ENCODE data around the gene PHKA2. TPM values are rescaled to one million over a fixed set of nuclear protein-coding genes. Genes with fewer than 3 reads are reported as not detected.

PHKA2 gene
- total RNA-seq, 6 donors from 2014 or later = 19.2 to 74.4 (median 25.9) TPM

- Histone ChIP-seq H3K4me3 (no peak overlapping the region), H3K9me3 (no peaks in the 10 kb centered on the region), H3K4me1 (no peaks in the 10 kb centered on the region), H3K27me3 (no peaks in the 10 kb centered on the region), H3K36me3 (peaks cover 0 to 16% (median 0%) of the 10 kb centered on the region in 4 donors), H3K27ac (no peak overlapping the region)
- TF ChIP-seq EP300 (IDR thresholded peaks at IDR 0.05) (no peak), CTCF (IDR thresholded peaks at IDR 0.05) (no peak), POLR2AphosphoS5 (IDR thresholded peaks at IDR 0.05) (no peak), POLR2A (IDR thresholded peaks at IDR 0.05) (no peak)
- WGBS, 2 donors = 81 to 97% methylated on average over 2 of the region's 2 CpGs
- no peak for DNase-seq
- no peak for ATAC-seq (ENCODE audit: low FRiP score in 2 of 2)
Measured at GRCh38 chrX:18941896-18942295, 42.0 kb downstream of the PHKA2 start.

GRCh38 chrX:18938710-18939109 is 45.2 kb downstream of the PHKA2 start:
- Histone ChIP-seq H3K27me3 (no peaks in the 10 kb centered on the region), H3K27ac (no peak overlapping the region), H3K9me3 (no peaks in the 10 kb centered on the region), H3K4me3 (no peak overlapping the region), H3K4me1 (no peaks in the 10 kb centered on the region), H3K36me3 (peaks cover 0 to 22% (median 2%) of the 10 kb centered on the region in 4 donors)
- WGBS, 2 donors = 69 to 77% methylated on average over 3 of the region's 3 CpGs
- ATAC-seq (ENCODE audit: low FRiP score in 2 of 2) (no peak), DNase-seq (no peak)
- TF ChIP-seq EP300 (IDR thresholded peaks at IDR 0.05) (no peak), POLR2AphosphoS5 (IDR thresholded peaks at IDR 0.05) (no peak), CTCF (IDR thresholded peaks at IDR 0.05) (no peak), POLR2A (IDR thresholded peaks at IDR 0.05) (no peak)

- no peak for ATAC-seq (ENCODE audit: low FRiP score in 2 of 2)
Measured at GRCh38 chrX:18937173-18937572, 46.7 kb downstream of the PHKA2 start.

GRCh38 chrX:18935893-18936292 is 48.0 kb downstream of the PHKA2 start:
- H3K4me3 ChIP-seq = no peak overlapping the region
- ATAC-seq (ENCODE audit: low FRiP score in 2 of 2) (no peak), DNase-seq (no peak)
- H3K36me3 ChIP-seq = peaks cover 0 to 16% (median 2%) of the 10 kb centered on the region in 4 donors
- H3K27ac ChIP-seq = no peak overlapping the region
- H3K27me3 ChIP-seq = no peaks in the 10 kb centered on the region
- H3K4me1 ChIP-seq = no peaks in the 10 kb centered on the region
- TF ChIP-seq CTCF (IDR thresholded peaks at IDR 0.05) = no peak
- TF ChIP-seq EP300 (IDR thresholded peaks at IDR 0.05) = no peak
- TF ChIP-seq POLR2A (IDR thresholded peaks at IDR 0.05) = no peak
- no peak for TF ChIP-seq POLR2AphosphoS5 (IDR thresholded peaks at IDR 0.05)
- H3K9me3 ChIP-seq = no peaks in the 10 kb centered on the region
- 87 to 95% methylated on average over 5 to 10 of the region's 10 CpGs for WGBS, 2 donors

More at GRCh38 chrX:18937173-18937572, 46.7 kb downstream of the PHKA2 start:
- TF ChIP-seq CTCF (IDR thresholded peaks at IDR 0.05) (no peak), POLR2A (IDR thresholded peaks at IDR 0.05) (no peak), POLR2AphosphoS5 (IDR thresholded peaks at IDR 0.05) (no peak), EP300 (IDR thresholded peaks at IDR 0.05) (no peak)
- Histone ChIP-seq H3K27ac (no peak overlapping the region), H3K4me1 (no peaks in the 10 kb centered on the region), H3K36me3 (peaks cover 0 to 17% (median 2%) of the 10 kb centered on the region in 4 donors), H3K9me3 (no peaks in the 10 kb centered on the region), H3K4me3 (no peak overlapping the region), H3K27me3 (no peaks in the 10 kb centered on the region)
- no peak for DNase-seq
- 79 to 100% methylated on average over 4 of the region's 5 CpGs for WGBS, 2 donors

GRCh38 chrX:18934708-18935107 is 49.2 kb downstream of the PHKA2 start:
- Histone ChIP-seq H3K27ac (no peak overlapping the region), H3K27me3 (no peaks in the 10 kb centered on the region), H3K4me3 (no peak overlapping the region), H3K4me1 (no peaks in the 10 kb centered on the region), H3K36me3 (peaks cover 0 to 16% (median 2%) of the 10 kb centered on the region in 4 donors), H3K9me3 (no peaks in the 10 kb centered on the region)
- DNase-seq (no peak), ATAC-seq (ENCODE audit: low FRiP score in 2 of 2) (no peak)
- WGBS, 2 donors = 74% methylated on average over 3 of the region's 3 CpGs; no CpG with 5 or more reads in 1 of the 2 donors
- TF ChIP-seq CTCF (IDR thresholded peaks at IDR 0.05) (no peak), POLR2AphosphoS5 (IDR thresholded peaks at IDR 0.05) (no peak), POLR2A (IDR thresholded peaks at IDR 0.05) (no peak), EP300 (IDR thresholded peaks at IDR 0.05) (no peak)
